HEK293T (cell line): ENCODE data around the gene SPTBN4.

Experiments used
- CTCF ChIA-PET: fragments of 350-600 bp; formaldehyde crosslinking; extraction: SDS; loops from one replicate; lab custom pipeline; 2021; ENCODE audit warnings: antibody characterized with exemption, inconsistent platforms; lab: Yijun Ruan, JAX
- POLR2A ChIA-PET: fragments of 350-600 bp; formaldehyde crosslinking; extraction: SDS; loops from one replicate; lab custom pipeline; 2020; ENCODE audit warnings: antibody characterized with exemption, inconsistent platforms; lab: Yijun Ruan, JAX
- DNase-seq: peaks from one replicate; pipeline ENCODE4 v3.0.0; 2012; ENCODE audit warnings: mixed read lengths; ENCODE audit errors: extremely low spot score
- ARNT ChIP-seq: fragments of 450-650 bp; IDR thresholded peaks from 2 replicates; pipeline ENCODE4 v1.6.1; 2017; ENCODE audit warnings: mild to moderate bottlenecking
- BHLHE40 ChIP-seq: fragments of 450-650 bp; IDR thresholded peaks from 2 replicates; pipeline ENCODE4 v1.6.1; 2016; ENCODE audit warnings: mild to moderate bottlenecking, moderate library complexity, borderline replicate concordance
- CTBP1 ChIP-seq: fragments of 450-650 bp; IDR thresholded peaks from 2 replicates; pipeline ENCODE4 v1.6.1; 2016; ENCODE audit warnings: borderline replicate concordance
- ELF4 ChIP-seq: fragments of 450-650 bp; IDR thresholded peaks from 2 replicates; pipeline ENCODE4 v1.6.1; 2017; ENCODE audit warnings: antibody characterized with exemption
- FOXA1 ChIP-seq: fragments of 450-650 bp; IDR thresholded peaks from 2 replicates; pipeline ENCODE4 v1.6.1; 2016; ENCODE audit warnings: mild to moderate bottlenecking
- FOXK2 ChIP-seq: fragments of 450-650 bp; IDR thresholded peaks from 2 replicates; pipeline ENCODE4 v1.6.1; 2016; ENCODE audit warnings: mild to moderate bottlenecking
- FOXM1 ChIP-seq: fragments of 450-650 bp; IDR thresholded peaks from 2 replicates; pipeline ENCODE4 v1.6.1; 2017; ENCODE audit warnings: mild to moderate bottlenecking, borderline replicate concordance
- HDGF ChIP-seq: fragments of 450-650 bp; IDR thresholded peaks from 2 replicates; pipeline ENCODE4 v1.6.1; 2017; ENCODE audit warnings: antibody characterized with exemption, borderline replicate concordance
- L3MBTL2 ChIP-seq: fragments of 450-650 bp; conservative IDR thresholded peaks from 2 replicates; pipeline ENCODE4 v1.6.1; 2016; ENCODE audit warnings: mild to moderate bottlenecking
- LEF1 ChIP-seq: fragments of 450-650 bp; IDR thresholded peaks from 2 replicates; pipeline ENCODE4 v1.6.1; 2017; ENCODE audit warnings: mild to moderate bottlenecking, borderline replicate concordance
- NFRKB ChIP-seq: fragments of 450-650 bp; IDR thresholded peaks from 2 replicates; pipeline ENCODE4 v1.6.1; 2016; ENCODE audit warnings: mild to moderate bottlenecking, moderate library complexity
- SP1 ChIP-seq: fragments of 450-650 bp; IDR thresholded peaks from 2 replicates; pipeline ENCODE4 v1.6.1; 2017
- SUZ12 ChIP-seq: fragments of 450-650 bp; IDR thresholded peaks from 2 replicates; pipeline ENCODE4 v1.6.1; 2016; ENCODE audit warnings: mild to moderate bottlenecking
- TARDBP ChIP-seq: fragments of 450-650 bp; IDR thresholded peaks from 2 replicates; pipeline ENCODE4 v1.6.1; 2016
- ZNF384 ChIP-seq: fragments of 450-650 bp; IDR thresholded peaks from 2 replicates; pipeline ENCODE4 v1.6.1; 2016
- TF ChIP-seq, protein P1 (sequence below): fragments of 450-650 bp; IDR thresholded peaks from 2 replicates; pipeline ENCODE4 v1.6.1; 2016

Gene SPTBN4

DNA sequence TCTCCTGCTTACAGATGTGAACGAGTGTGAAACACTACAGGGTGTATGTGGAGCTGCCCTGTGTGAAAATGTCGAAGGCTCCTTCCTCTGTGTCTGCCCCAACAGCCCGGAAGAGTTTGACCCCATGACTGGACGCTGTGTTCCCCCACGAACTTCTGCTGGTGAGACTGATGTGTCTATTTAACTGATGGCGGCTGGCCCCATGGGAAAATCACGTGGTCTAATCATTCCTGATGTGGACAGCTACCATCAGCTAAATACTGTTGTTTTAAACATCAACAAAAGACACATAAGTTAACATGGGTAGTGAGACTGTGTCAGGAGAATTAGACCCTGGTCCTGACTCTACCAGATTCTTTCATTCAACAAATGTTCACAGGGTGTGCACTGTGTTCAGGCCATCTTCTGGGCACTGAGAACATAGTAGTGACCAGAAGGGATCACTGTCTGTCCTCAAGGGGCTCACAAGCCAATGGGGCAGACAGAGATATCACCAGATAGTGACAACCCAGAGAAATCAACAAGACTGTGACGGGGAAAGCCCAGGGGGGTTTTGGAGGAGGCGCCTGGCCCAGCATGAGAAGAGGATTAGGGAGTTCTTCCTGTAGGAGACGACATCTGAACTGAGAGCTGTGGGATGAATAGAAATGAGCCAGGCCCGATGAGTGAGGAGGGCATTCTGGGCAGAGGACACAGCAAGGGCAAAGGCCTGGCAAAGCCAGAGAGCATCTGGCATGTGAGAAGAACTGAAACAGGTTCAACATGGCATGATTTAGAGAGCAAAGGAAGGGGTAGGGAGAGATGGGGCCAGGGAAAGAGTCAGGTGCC is 152.7 kb downstream of the SPTBN4 start:
- no peak for DNase-seq
- ChIA-PET POLR2A (no interaction called here), CTCF (interaction anchor here (2.7 kb wide), 1 partner anchor 15 kb away, joined by 8 read pairs; no protein-coding TSS in a partner anchor)
- no peak for TF ChIP-seq ARNT
- no peak for TF ChIP-seq FOXA1
- no peak for TF ChIP-seq FOXK2
- no peak for TF ChIP-seq TARDBP
- TF ChIP-seq BHLHE40: no peak

- ChIA-PET POLR2A (interaction anchor here (1.2 kb wide), 1 partner anchor 15 kb away, joined by 3 read pairs; no protein-coding TSS in a partner anchor), CTCF (interaction anchor here (2.7 kb wide), 1 partner anchor 14 kb away, joined by 8 read pairs; no protein-coding TSS in a partner anchor)
- no peak for DNase-seq
- no peak for TF ChIP-seq FOXA1
- TF ChIP-seq, protein P1, sequence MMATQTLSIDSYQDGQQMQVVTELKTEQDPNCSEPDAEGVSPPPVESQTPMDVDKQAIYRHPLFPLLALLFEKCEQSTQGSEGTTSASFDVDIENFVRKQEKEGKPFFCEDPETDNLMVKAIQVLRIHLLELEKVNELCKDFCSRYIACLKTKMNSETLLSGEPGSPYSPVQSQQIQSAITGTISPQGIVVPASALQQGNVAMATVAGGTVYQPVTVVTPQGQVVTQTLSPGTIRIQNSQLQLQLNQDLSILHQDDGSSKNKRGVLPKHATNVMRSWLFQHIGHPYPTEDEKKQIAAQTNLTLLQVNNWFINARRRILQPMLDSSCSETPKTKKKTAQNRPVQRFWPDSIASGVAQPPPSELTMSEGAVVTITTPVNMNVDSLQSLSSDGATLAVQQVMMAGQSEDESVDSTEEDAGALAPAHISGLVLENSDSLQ: no peak
- TF ChIP-seq ZNF384: no peak
- TF ChIP-seq CTBP1: no peak
- no peak for TF ChIP-seq HDGF
- no peak for TF ChIP-seq L3MBTL2
- TF ChIP-seq FOXK2: no peak
- no peak for TF ChIP-seq NFRKB
- TF ChIP-seq LEF1: no peak
- TF ChIP-seq TARDBP: no peak
- TF ChIP-seq FOXM1: no peak
- no peak for TF ChIP-seq ELF4
- no peak for TF ChIP-seq BHLHE40
- no peak for TF ChIP-seq SUZ12
- TF ChIP-seq ARNT: no peak
- no peak for TF ChIP-seq SP1
Observed at GRCh38 chr19:40620161-40620485, 153.3 kb downstream of the SPTBN4 start.

- POLR2A ChIA-PET: interaction anchor here (1.2 kb wide), 1 partner anchor 16 kb away, joined by 3 read pairs; no protein-coding TSS in a partner anchor
- CTCF ChIA-PET: interaction anchor here (0.6 to 2.7 kb wide), 2 partner anchors 13 to 73 kb away, joined by 4 to 8 read pairs; no protein-coding TSS in a partner anchor
- TF ChIP-seq NFRKB: no peak
- TF ChIP-seq CTBP1: no peak
- TF ChIP-seq FOXK2: no peak
- TF ChIP-seq, protein P1: no peak
- TF ChIP-seq SUZ12: no peak
- TF ChIP-seq SP1: no peak
- no peak for TF ChIP-seq LEF1
- TF ChIP-seq TARDBP: no peak
- no peak for TF ChIP-seq ZNF384
- no peak for TF ChIP-seq L3MBTL2
- TF ChIP-seq ELF4: no peak
- TF ChIP-seq HDGF: no peak
- TF ChIP-seq BHLHE40: no peak
- no peak for DNase-seq
Observed at GRCh38 chr19:40621283-40621682, 154.5 kb downstream of the SPTBN4 start.

GRCh38 chr19:40621966-40622772 is 155.4 kb downstream of the SPTBN4 start:
- POLR2A ChIA-PET: interaction anchor here (0.8 kb wide), 1 partner anchor 1186 kb away, joined by 3 read pairs; the partner anchor contains the start of gene RPS16
- no peak for DNase-seq

DNA sequence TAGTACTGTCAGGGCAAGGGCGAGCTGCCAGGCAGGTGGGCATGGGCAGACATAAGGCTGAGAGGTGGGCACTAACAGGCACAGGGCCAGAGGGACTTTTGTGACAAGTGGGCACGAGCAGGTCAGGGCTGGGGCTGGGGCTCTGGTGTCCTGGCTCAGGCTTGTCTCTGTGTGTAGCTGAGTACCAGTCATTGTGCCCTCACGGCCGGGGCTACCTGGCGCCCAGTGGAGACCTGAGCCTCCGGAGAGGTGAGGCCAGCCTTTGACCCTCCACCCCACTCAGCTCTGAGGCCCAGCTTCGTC is 155.9 kb downstream of the SPTBN4 start:
- no peak for DNase-seq
- CTCF ChIA-PET: interaction anchor here (2.0 to 2.2 kb wide), 2 partner anchors 12 to 20 kb away, joined by 5 to 12 read pairs; no protein-coding TSS in a partner anchor
- POLR2A ChIA-PET: interaction anchor here (1.3 kb wide), 1 partner anchor 19 kb away, joined by 3 read pairs; no protein-coding TSS in a partner anchor

More at GRCh38 chr19:40621966-40622772, 155.4 kb downstream of the SPTBN4 start:
- TF ChIP-seq TARDBP (no peak), L3MBTL2 (no peak), ZNF384 (no peak), NFRKB (no peak), FOXK2 (no peak), SUZ12 (no peak), FOXA1 (no peak), BHLHE40 (no peak), ELF4 (no peak), LEF1 (no peak), FOXM1 (no peak), HDGF (no peak), SP1 (no peak), CTBP1 (no peak)
- CTCF ChIA-PET: interaction anchor here (0.6 to 2.7 kb wide), 2 partner anchors 12 to 306 kb away, joined by 6 to 8 read pairs; no protein-coding TSS in a partner anchor

More for the DNA sequence above, 155.9 kb downstream of the SPTBN4 start:
- TF ChIP-seq SUZ12 (no peak), ELF4 (no peak), CTBP1 (no peak), SP1 (no peak), BHLHE40 (no peak), ARNT (no peak), L3MBTL2 (no peak), FOXK2 (no peak), HDGF (no peak)
- TF ChIP-seq, protein P1: no peak
